Activated CD8-positive, alpha-beta memory T cell treated with anti-CD3 and anti-CD28 coated beads for 36 hours (primary cell): Measurements from ENCODE around the gene TM9SF4. TPM values are rescaled to one million over a fixed set of nuclear protein-coding genes. Genes with fewer than 3 reads are reported as not detected.

Experiments used
- CTCF ChIA-PET: fragments of 350-600 bp; sonication (Branson Sonifier 250); formaldehyde crosslinking; loops from one replicate; lab custom pipeline; 2021; ENCODE audit warnings: antibody characterized with exemption; lab: Charles Lee
- POLR2A ChIA-PET: fragments of 350-600 bp; sonication (Branson Sonifier 250); formaldehyde crosslinking; loops from one replicate; lab custom pipeline; 2021; ENCODE audit warnings: antibody characterized with exemption; lab: Charles Lee
- total RNA-seq, 2 experiments: library from RNA; stranded (reverse); gene quantifications; one replicate each; pipeline ENCODE4 v1.2.3, GENCODE V29; 2021

Gene TM9SF4
- total RNA-seq, 2 experiments from 2014 or later, result 49.8 TPM

DNA sequence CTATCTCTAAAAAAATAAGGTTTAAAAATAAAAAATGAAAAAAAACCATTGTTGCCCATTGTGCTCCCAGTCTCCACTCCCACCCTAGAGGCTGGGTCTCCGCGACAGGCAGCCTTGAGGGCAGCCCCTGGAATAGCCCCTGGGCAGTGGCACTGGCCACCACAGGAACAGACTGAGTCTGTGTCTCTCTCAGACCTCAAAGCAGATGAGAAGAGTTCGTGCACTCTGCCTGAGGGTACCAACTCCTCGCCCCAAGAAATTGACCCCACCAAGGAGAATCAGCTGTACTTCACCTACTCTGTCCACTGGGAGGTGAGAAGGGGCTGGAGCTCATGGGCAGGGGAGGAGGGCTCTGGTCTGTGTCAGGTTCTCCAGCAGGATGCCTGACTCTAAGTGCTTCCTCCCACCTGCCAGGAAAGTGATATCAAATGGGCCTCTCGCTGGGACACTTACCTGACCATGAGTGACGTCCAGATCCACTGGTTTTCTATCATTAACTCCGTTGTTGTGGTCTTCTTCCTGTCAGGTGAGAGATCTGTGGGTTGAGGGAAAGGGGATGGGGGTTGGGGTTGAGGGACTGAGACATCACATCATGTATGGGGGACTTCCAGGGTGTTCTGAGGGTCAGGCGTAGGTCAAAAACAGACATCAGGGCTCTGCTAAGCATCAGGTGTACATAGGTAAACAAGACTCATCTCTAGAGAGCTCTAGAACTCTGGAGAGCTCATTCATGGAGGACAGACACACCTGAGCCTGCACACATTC is 35.6 kb downstream of the TM9SF4 start:
- POLR2A ChIA-PET, result interaction anchor here (0.6 kb wide), 1 partner anchor 11 kb away, joined by 4 read pairs; no protein-coding TSS in a partner anchor
- CTCF ChIA-PET, result no interaction called here

DNA sequence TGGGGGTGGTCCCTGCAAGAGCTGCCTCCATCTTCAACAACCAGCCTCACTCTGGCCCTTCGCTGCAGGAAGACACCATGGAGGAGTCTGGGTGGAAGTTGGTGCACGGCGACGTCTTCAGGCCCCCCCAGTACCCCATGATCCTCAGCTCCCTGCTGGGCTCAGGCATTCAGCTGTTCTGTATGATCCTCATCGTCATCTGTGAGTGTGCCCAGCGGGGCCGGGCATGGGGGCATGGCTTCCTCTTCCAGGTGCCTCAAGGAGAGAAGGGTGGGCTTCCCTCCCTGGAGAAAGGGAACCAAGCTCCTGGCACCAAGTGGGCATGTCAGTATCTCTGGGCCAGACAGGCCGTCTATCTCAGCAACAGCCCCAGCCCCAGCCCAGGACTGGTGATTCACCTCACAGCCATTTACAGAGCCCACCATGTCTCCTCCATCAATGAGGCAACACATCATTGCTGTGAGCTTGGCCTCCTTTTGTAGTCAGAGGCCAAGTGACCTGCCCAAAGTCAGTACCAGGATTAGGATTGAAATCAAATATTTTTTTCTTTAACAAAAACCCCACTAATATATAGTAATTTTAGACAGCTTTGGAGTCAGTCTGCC is 40.2 kb downstream of the TM9SF4 start:
- POLR2A ChIA-PET, result no interaction called here
- CTCF ChIA-PET, result no interaction called here

DNA sequence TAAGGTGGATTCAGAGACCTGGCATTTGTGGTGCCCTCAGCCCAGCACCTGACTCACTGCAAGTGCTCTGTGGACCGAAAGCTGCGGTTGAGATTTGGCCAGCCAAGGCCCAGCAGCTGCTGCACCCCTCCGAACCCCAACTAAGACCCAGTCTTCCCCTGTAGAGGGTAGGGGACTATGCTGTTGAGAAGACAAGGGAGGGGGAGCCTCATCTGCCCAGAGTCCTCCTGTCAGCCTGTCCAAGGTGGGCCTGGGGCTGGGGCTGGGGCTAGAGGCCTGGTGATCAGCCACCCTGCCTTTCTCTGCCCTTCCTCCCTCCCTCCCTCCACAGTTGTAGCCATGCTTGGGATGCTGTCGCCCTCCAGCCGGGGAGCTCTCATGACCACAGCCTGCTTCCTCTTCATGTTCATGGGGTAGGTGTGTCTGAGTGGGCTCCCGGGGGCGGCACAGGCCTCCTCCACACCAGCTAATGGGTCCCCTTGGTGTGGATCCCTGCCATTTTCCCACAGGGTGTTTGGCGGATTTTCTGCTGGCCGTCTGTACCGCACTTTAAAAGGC is 40.9 kb downstream of the TM9SF4 start:
- CTCF ChIA-PET, result no interaction called here
- POLR2A ChIA-PET, result no interaction called here

DNA sequence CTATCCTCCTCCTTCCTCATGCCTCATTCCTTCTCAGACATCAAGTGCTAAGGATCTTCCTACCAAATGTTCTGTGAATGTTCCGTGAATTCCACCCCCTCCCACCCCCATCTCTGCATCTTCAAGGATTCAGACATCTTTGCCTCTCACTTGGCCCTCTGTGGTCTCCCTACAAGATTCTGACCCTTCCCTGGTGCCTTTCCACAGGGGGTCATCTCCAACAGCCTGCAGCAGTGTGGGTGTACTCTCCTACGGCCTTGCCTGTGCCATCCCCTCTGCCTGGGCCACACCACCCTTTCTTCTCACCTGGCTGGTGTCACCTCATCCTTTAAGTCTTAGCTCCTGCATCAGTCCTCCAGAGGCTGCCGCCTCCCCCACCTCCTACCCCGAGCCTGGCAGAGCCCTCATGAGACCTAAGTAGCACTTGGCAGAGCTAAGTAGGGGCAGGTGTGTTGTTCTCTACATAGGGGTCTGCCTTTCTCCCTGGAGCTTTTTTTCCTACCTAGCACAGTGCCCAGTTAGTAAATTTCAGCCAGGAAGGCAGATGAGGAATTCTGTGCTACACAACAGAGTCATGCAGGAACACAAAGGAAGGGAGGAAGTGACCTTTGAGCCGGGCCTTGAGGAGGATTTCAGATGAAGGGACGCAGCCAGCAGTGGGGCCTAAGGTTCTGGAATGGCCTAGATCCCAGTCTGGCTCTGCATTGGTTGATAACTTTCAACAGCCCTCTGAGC is 43.1 kb downstream of the TM9SF4 start:
- ChIA-PET CTCF (no interaction called here), POLR2A (no interaction called here)

DNA sequence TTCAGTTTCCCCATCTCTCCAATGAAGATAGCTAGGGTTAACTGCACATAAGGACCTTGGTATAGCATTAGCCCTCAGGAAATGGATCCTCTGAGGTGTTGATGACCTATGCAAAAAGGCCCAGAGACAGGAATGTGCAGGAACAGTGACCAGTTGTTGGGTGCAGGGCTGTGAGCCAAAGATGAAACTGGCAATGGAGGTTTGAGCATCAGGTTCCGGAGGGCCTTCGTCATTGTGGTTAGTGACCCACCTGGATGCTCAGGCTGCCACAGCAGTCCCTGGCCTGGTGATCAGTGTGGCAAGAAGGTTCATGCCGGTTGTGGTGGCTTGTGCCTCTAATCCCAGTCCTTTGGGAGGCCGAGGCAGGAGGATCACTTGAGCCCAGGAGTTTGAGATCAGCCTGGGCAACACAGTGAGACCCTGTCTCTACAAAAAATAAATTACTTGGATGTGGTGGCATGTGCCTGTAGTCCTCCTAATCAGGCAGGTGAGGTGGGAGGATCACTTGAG is 43.7 kb downstream of the TM9SF4 start:
- ChIA-PET POLR2A (interaction anchor here (0.5 kb wide), 1 partner anchor 9 kb away, joined by 3 read pairs; no protein-coding TSS in a partner anchor), CTCF (no interaction called here)

DNA sequence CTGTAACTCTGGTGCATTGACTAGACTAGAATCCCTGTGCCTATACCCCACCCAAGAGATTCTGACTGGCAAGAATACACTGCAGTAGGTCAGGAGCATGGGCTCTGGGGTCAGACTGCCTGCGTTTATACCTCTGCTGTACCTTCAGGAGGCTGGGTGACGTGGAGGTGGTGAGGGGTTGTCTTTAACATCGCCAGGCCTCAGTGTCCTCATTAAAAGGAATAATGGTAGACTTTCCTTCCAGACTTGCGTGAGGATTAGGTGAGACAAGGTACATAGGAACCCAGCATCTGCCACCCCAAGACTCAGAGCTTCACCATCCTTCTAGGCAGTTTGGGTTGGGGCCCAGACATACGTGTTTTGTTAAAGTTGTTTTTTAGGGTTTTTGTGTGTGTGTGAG is 44.3 kb downstream of the TM9SF4 start:
- CTCF ChIA-PET, result no interaction called here
- POLR2A ChIA-PET, result interaction anchor here (0.5 kb wide), 1 partner anchor 10 kb away, joined by 3 read pairs; no protein-coding TSS in a partner anchor

DNA sequence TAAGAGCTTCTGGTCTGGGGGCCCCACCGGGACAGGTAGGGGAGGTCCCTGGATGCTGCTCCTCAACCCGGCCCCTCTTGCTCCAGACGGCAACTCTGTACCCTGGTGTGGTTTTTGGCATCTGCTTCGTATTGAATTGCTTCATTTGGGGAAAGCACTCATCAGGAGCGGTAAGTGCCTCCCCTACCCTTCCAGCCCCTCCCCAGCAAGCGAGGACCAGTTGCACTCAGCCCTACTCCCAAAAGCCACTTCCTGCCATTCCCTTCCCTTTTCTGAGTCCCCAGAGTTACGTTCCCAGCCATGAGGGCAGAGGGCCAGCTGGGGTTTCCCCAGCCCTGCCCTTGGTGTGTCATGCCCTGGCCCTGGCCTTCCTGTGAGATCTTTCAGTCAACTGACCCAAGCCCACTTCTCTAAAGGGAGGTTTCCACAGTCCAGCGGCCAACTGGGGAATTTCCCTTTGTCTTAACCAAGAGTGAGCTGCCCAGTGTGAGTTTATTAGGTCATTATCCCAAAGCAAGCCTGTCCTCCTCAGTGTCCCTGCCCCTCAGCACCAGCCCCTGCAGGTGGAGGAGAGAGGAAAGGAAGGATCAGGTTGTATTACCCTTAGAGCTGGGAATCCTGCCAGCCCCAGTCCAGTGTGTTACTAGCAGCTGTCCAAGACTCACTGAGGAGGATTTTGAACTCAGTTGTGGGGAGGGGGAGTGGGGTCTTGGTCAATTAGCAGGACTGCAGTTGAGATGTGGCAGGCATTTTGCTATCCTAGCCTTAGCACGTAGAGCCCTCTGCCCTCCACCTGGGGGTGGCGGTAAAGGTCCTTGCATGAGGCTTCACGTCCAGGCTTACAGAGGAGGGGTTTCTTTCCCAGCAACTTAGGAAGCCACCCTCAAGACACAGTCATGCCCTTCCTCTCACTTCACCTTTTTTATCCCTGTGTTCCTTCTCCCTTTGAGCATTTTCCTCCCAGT is 45.8 kb downstream of the TM9SF4 start:
- ChIA-PET POLR2A (no interaction called here), CTCF (interaction anchor here (0.7 kb wide), 1 partner anchor 297 kb away, joined by 3 read pairs; no protein-coding TSS in a partner anchor)

DNA sequence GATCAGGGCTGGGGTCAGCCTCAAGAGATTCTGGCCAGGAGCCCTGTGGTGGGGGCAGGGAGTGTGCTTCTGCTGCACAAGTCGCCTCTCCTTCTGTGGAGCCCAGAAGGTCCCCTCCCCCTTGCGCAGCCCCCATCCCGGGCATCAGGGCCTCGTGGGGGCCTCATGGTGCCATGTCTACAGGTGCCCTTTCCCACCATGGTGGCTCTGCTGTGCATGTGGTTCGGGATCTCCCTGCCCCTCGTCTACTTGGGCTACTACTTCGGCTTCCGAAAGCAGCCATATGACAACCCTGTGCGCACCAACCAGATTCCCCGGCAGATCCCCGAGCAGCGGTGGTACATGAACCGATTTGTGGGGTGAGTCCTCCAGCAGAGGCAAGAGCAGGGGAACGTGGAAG is 48.1 kb downstream of the TM9SF4 start:
- CTCF ChIA-PET, result no interaction called here

DNA sequence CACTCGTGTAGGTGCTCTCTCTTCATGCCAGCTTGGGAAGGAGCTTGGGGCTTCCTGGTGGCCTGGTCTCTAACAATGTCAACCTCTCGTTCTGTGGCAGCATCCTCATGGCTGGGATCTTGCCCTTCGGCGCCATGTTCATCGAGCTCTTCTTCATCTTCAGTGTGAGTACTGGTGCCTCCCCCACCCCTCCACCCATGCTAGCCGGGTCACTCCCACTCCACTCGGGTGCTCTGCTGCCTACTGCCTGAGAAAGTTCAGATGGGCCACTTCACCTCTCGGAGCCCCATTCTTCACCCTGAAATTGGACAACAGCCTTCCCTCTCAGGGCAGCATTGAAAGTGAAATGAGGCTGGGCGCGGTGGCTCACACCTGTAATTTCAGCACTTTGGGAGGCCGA is 48.8 kb downstream of the TM9SF4 start:
- ChIA-PET CTCF (no interaction called here), POLR2A (interaction anchor here (0.6 kb wide), 1 partner anchor 42 kb away, joined by 3 read pairs; no protein-coding TSS in a partner anchor)

More for the DNA sequence above, 48.1 kb downstream of the TM9SF4 start:
- POLR2A ChIA-PET, result no interaction called here

DNA sequence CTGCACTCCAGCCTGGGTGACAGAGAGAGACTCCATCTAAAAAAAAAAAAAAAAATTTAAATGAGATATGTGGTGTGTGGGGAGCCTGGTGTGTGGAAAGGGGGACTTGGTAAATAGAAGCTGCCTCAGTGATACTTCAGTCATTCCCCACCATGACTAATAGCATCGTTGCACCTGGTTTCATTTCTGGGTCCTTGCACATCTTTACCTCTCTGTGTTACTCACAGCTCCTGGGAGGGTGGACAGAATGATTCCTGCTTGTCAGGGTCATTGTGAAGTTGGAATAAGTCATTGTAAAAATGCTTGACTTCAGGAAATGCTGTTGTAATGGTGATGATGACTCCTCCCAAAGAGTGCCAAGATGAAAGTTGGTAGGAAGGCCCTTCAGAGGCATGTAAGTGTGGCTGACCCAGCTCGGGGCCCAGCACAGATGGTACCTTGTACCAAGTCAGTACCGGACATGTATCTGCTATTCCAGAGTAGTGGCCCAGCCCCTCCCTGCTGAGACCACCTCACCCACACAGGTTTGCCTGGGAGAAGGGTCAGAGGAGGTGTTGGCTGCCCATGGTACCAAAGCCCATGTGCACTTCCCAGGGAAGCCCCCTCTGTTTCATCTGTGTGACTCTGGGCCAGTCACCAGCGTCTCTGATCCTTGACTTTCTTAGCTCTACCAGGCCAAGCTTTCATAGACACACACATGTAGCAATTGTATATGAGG is 49.6 kb downstream of the TM9SF4 start:
- ChIA-PET CTCF (no interaction called here), POLR2A (interaction anchor here (0.6 to 0.7 kb wide), 3 partner anchors 41 to 173 kb away, joined by 3 to 4 read pairs (median 3); no protein-coding TSS in a partner anchor)

DNA sequence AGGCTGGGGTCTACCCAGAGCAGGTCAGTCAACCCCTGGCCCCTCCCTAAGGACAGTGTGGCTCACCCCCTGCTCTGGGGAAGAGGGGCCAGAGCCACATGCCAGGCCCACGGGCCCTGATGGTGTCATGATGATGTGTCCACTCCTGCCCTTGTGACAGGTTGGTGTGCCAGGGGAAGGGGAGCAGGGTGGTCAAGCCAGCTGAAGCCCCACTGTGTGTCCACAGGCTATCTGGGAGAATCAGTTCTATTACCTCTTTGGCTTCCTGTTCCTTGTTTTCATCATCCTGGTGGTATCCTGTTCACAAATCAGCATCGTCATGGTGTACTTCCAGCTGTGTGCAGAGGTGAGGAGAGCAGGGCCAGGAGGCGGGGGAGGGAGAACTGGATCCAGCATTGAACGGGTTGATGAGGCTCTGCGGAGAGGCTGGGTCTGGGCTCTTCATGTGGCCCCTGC is 50.3 kb downstream of the TM9SF4 start:
- POLR2A ChIA-PET, result no interaction called here
- CTCF ChIA-PET, result interaction anchor here (0.6 kb wide), 1 partner anchor 58 kb away, joined by 3 read pairs; no protein-coding TSS in a partner anchor

DNA sequence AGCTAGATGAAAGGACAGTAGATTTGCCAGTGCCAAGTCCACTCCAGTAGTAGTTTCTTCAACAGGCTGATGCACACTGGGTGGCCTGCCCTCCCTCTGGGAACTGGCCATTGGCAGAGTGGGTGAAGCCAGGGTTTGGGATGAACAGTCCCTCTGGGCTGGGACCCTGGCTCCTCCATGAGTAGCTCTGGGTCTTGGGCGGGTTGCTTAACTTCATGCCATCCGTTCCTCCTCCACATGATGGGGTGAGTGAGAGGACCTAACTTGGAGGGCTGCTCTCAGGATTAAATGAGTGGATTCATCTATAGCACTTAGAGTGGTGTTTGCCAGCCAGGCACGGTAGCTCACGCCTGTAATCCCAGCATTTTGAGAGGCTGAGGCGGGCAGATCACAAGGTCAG is 50.8 kb downstream of the TM9SF4 start:
- ChIA-PET CTCF (no interaction called here), POLR2A (interaction anchor here (0.6 kb wide), 1 partner anchor 387 kb away, joined by 4 read pairs; no protein-coding TSS in a partner anchor)

DNA sequence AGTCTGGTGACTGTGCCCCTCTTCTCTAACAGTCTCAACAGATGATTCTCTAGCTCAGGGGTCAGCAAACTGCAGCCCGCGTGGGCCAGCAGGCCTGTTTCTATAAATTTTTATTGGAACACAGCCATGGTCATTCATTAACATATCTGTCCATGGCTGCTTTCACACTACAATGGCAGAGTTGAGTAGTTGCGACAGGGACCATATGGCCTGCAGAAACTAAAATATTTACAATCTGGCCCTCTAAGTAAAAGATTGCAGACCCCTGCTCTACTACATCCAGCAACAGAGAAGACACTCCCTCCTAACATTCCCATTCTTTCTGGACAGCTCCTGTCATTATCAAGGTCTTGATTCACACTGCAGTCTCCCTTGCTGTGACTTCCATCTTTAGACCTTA is 52.8 kb downstream of the TM9SF4 start:
- POLR2A ChIA-PET, result no interaction called here
- CTCF ChIA-PET, result interaction anchor here (1.0 kb wide), 1 partner anchor 312 kb away, joined by 3 read pairs; no protein-coding TSS in a partner anchor

DNA sequence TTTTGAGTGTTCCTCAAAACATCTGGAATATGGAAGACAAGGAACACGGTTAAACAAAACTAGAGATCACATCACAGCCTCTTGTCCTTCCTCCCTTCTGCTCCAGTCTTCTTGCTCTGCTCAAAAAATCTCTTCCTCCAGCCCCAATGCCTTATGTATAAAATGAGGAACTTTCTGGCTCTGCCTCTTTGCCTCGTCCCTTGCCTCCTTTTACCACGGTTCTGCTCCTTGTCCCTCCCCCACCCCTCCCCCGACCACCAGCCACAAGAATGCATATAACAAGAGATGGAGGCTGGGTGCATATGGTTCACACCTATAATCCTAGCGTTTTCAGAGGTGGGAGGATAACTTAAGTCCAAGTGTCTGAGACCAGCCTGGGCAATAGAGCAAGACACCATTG is 54.4 kb downstream of the TM9SF4 start:
- ChIA-PET CTCF (no interaction called here), POLR2A (interaction anchor here (0.7 kb wide), 1 partner anchor 169 kb away, joined by 5 read pairs; no protein-coding TSS in a partner anchor)

DNA sequence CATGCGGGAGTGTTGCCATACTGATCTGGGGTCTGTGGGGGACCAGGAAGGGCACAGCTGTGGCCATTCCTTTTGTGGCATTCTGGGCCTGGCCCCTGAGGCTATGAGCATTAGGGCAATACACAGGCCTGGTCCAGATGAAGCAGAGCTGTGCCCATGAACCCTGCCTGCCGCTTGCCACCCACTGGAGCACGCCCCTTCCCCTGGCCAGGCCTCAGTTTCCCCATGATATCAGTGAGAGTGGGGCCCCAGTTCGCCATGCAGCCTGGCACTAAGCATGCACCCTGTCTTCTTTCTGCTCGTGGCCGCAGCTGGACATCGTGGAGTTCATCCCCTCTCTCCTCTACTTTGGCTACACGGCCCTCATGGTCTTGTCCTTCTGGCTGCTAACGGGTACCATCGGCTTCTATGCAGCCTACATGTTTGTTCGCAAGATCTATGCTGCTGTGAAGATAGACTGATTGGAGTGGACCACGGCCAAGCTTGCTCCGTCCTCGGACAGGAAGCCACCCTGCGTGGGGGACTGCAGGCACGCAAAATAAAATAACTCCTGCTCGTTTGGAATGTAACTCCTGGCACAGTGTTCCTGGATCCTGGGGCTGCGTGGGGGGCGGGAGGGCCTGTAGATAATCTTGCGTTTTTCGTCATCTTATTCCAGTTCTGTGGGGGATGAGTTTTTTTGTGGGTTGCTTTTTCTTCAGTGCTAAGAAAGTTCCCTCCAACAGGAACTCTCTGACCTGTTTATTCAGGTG is 55.6 kb downstream of the TM9SF4 start:
- CTCF ChIA-PET, result no interaction called here
- POLR2A ChIA-PET, result no interaction called here

DNA sequence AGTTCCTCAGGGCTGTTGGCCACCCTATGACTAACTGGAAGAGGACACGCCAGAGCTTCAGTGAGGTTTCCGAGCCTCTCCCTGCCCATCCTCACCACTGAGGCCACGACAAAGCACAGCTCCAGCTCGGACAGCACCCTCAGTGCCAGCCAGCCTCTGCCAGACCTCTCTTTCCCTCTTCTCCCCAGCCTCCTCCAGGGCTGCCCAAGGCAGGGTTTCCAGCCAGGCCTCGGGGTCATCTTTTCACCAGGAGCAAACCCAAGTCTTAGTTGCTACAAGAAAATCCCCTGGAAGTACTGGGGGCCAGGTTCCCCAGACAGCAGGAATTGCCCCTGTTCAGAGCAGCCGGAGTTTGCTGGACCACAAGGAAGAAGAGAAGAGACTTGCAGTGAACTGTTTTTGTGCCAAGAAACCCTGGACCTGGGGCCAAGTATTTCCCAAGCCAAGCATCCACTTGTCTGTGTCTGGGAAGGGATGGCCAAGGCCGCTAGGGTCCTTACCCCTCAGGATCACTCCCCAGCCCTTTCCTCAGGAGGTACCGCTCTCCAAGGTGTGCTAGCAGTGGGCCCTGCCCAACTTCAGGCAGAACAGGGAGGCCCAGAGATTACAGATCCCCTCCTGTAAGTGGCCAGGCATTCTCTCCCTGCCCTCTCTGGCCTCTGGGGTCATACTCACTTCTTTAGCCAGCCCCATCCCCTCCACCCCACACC is 56.5 kb downstream of the TM9SF4 start:
- CTCF ChIA-PET, result no interaction called here
- POLR2A ChIA-PET, result no interaction called here
